K562 (cell line): ENCODE measurements around the gene FDX2. TPM values are rescaled to one million over a fixed set of nuclear protein-coding genes. Genes with fewer than 3 reads are reported as not detected.
A peak's percentile ranks its signal among the peaks of the same experiment; 100 is the strongest.

Source experiments
- DPF2 ChIP-seq: fragments of 450-650 bp; IDR thresholded peaks from 2 replicates; pipeline ENCODE4 v1.6.1; 2016
- E2F1 ChIP-seq: sonication (generic); formaldehyde crosslinking; IDR thresholded peaks from 2 replicates; pipeline ENCODE4 v1.8.1; 2023; ENCODE audit warnings: mild to moderate bottlenecking, missing genetic modification reagents, moderate library complexity
- ELF4 ChIP-seq: fragments of 450-650 bp; formaldehyde crosslinking; IDR thresholded peaks from 2 replicates; pipeline ENCODE4 v1.4.0; 2022; ENCODE audit warnings: missing genetic modification characterization
- HNRNPUL1 ChIP-seq: fragments of 200-400 bp; formaldehyde crosslinking; IDR thresholded peaks from 2 replicates; pipeline ENCODE4 v1.6.1; 2017; ENCODE audit warnings: low read length
- MCM5 ChIP-seq: fragments of 450-650 bp; IDR thresholded peaks from 2 replicates; pipeline ENCODE4 v1.6.1; 2016; ENCODE audit warnings: low read depth
- NCOR1 ChIP-seq: fragments of 450-650 bp; IDR thresholded peaks from 2 replicates; pipeline ENCODE4 v1.6.1; 2016; ENCODE audit warnings: mild to moderate bottlenecking, moderate library complexity
- SUPT5H ChIP-seq: fragments of 450-650 bp; IDR thresholded peaks from 2 replicates; pipeline ENCODE4 v1.6.1; 2016
- TARDBP ChIP-seq: fragments of 450-650 bp; IDR thresholded peaks from 2 replicates; pipeline ENCODE4 v1.6.1; 2016
- ZBTB40 ChIP-seq, 2 experiments: fragments of 450-650 bp in 1 of 2; sonication (generic) in 1 of 2; formaldehyde crosslinking in 1 of 2; IDR thresholded peaks; 2 replicates each; pipeline versions ENCODE4 v1.7.1 to v1.9.0; 2016 to 2022; ENCODE audit warnings: inconsistent platforms in 1 of 2, mild to moderate bottlenecking in 1 of 2, missing genetic modification reagents in 1 of 2
- ZNF143 ChIP-seq: sonication (generic); formaldehyde crosslinking; IDR thresholded peaks from 2 replicates; pipeline ENCODE4 v1.9.0; 2022; ENCODE audit warnings: mild to moderate bottlenecking, missing genetic modification reagents
- ZNF507 ChIP-seq: conservative IDR thresholded peaks from 2 replicates; pipeline ENCODE4 v1.6.1; 2017; ENCODE audit warnings: missing genetic modification characterization, missing compliant biosample characterization
- ZNF75A ChIP-seq: fragments of 450-650 bp; formaldehyde crosslinking; IDR thresholded peaks from 2 replicates; pipeline ENCODE4 v1.4.0; 2020; ENCODE audit warnings: mild to moderate bottlenecking
- polyA plus RNA-seq, 8 experiments: library from polyadenylated mRNA; depleted of rRNA in 4 of 8; stranded (reverse) in 5 of 8; unstranded in 3 of 8; fragments of >200 nt; fragmentation: Nextera tagmentation in 2 of 8; fragmentation: Illumina TruSeq in 1 of 8; extraction: Ambion mirVana in 2 of 8; extraction: Trizol in 1 of 8; gene quantifications; 2 replicates each; pipeline versions ENCODE4 v1.2.1 to v1.2.3, GENCODE V29; 2011 to 2014; ENCODE audit warnings: inconsistent platforms in 1 of 8, missing spikeins in 1 of 8
- total RNA-seq, 7 experiments: library from RNA; depleted of rRNA in 6 of 7; stranded (reverse); fragments of >200 nt in 6 of 7; fragmentation: Illumina TruSeq in 2 of 7; extraction: Trizol in 2 of 7; gene quantifications; 2 replicates each; pipeline versions ENCODE4 v1.2.1 to v1.2.3, GENCODE V29; 2011 to 2021; ENCODE audit warnings: low replicate concordance in 1 of 7
- TF ChIP-seq, protein P1 (sequence below): fragments of 200-800 bp; sonication (Bioruptor generic); IDR thresholded peaks from 2 replicates; pipeline ENCODE4 v1.6.1; 2017; ENCODE audit warnings: missing genetic modification characterization, missing compliant biosample characterization
- TF ChIP-seq, protein P2 (sequence below): sonication (generic); formaldehyde crosslinking; IDR thresholded peaks from 2 replicates; pipeline ENCODE4 v1.8.0; 2022; ENCODE audit warnings: mild to moderate bottlenecking, missing genetic modification reagents, borderline replicate concordance

FDX2 gene
- total and polyA plus RNA-seq, 9 of the 15 experiments (the other 6 are each of a cell fraction or from before 2014, with no cell fraction given) = 2.5 to 49.8 (median 29.7) TPM

DNA sequence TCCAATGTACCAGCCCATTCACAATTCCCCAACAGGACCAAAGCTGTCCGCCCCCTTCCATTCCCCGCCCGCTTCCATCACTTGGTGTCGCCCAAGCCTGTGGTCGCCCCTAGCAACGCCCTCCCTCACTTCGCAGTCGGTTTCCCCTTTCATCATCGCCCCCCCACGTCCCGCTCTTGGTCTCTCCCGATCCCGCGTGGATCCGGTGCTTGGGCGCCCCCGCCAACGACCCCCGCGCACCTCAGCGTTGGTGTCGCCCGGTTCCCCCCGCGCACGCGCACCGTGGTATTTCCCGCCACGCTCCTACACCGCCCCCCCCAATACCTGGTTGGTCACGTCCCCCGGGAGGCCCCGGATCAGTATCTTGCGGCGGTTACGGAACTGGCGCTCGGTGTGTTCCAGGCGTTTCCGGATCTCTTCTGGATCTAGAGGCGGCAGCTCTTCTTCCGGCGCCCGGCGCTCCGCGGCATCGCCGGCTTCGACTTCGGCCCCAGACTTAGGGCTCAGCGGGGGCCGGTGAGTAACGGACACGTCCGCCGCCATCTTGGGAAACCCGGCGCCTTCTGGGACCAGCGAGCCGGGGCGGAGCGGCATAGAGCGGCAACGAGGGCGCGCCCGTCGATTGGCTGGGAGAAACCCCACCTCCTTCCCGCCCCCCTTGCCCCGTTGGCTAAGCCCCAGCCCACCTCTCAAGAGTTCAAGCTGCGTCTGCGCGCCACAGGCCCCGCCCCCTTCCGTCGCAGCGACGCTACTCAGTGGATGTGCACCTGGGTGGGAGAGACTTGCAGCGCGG is 17.3 kb upstream of the FDX2 start, which contains the start of gene RAVER1 (continued):
- TF ChIP-seq ZBTB40 (IDR thresholded peaks at IDR 0.05) = 0 out of 2 replicates have a peak, but pooled peaks have one; percentile 51
- TF ChIP-seq ZBTB40 (CRISPR knock-in tag; IDR thresholded peaks at IDR 0.05) = no peak
- TF ChIP-seq MCM5 = no peak
- peak; percentile 97 for TF ChIP-seq SUPT5H
- TF ChIP-seq, protein P1, sequence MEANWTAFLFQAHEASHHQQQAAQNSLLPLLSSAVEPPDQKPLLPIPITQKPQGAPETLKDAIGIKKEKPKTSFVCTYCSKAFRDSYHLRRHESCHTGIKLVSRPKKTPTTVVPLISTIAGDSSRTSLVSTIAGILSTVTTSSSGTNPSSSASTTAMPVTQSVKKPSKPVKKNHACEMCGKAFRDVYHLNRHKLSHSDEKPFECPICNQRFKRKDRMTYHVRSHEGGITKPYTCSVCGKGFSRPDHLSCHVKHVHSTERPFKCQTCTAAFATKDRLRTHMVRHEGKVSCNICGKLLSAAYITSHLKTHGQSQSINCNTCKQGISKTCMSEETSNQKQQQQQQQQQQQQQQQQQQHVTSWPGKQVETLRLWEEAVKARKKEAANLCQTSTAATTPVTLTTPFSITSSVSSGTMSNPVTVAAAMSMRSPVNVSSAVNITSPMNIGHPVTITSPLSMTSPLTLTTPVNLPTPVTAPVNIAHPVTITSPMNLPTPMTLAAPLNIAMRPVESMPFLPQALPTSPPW = peak; percentile 89
- TF ChIP-seq TARDBP = 0 out of 2 replicates have a peak, but pooled peaks have one; percentile 35
- TF ChIP-seq, protein P2, sequence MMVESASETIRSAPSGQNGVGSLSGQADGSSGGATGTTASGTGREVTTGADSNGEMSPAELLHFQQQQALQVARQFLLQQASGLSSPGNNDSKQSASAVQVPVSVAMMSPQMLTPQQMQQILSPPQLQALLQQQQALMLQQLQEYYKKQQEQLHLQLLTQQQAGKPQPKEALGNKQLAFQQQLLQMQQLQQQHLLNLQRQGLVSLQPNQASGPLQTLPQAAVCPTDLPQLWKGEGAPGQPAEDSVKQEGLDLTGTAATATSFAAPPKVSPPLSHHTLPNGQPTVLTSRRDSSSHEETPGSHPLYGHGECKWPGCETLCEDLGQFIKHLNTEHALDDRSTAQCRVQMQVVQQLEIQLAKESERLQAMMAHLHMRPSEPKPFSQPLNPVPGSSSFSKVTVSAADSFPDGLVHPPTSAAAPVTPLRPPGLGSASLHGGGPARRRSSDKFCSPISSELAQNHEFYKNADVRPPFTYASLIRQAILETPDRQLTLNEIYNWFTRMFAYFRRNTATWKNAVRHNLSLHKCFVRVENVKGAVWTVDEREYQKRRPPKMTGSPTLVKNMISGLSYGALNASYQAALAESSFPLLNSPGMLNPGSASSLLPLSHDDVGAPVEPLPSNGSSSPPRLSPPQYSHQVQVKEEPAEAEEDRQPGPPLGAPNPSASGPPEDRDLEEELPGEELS (CRISPR knock-in tag) = peak; percentile 92
- TF ChIP-seq ZNF507 (tag) = no peak
- TF ChIP-seq E2F1 = peak; percentile 78
- peak; percentile 40; the same call in 1 of the 2 replicates for TF ChIP-seq DPF2
- no peak for TF ChIP-seq HNRNPUL1
- peak; percentile 68 for TF ChIP-seq ZNF143
- peak; percentile 6; the same call in 1 of the 2 replicates for TF ChIP-seq NCOR1
- no peak for TF ChIP-seq ZNF75A (CRISPR knock-in tag)
- TF ChIP-seq ELF4 (CRISPR knock-in tag) = 0 out of 2 replicates have a peak, but pooled peaks have one; percentile 63
